ENCODE results near the gene TMPRSS9.

TMPRSS9 gene

DNA sequence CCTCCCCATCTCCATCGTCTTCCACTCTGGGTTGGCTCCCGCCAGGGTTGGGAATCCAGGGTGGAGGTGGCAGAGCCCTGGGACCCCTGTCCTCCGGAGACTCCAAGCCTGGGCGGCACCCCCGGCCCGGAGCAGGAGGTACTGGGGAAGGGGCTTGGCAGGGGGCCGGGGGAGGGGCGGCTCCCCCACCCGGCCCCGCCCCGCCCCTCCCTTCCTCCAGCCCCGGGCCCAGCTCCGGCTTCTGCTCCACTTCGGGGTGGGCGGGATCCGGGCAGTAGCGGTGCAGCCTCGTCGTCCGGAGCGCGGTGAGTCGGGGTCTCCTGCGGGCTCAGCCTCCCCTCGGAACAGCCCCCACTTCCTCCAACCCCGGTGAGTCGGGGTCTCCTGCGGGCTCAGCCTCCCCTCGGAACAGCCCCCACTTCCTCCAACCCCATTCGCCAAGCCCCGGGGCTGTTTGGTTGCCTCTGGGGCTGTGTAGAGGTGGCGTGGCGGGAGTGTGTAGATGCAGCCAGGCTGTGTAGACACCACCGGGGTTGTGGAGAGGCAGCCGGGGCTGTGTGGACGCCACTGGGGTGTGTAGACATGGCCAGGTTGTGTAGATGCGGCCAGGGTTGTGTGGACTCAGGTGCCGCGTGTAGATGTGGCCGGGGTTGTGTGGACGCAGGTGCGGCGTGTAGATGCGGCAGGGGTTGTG, at the start of gene TMPRSS9:
TSS of gene TMPRSS9 (plus strand) at position 274 of the 694 bp plus-strand sequence. CDS start 29,521 bp downstream, outside the sequence.
- no peak for DNase-seq

DNA sequence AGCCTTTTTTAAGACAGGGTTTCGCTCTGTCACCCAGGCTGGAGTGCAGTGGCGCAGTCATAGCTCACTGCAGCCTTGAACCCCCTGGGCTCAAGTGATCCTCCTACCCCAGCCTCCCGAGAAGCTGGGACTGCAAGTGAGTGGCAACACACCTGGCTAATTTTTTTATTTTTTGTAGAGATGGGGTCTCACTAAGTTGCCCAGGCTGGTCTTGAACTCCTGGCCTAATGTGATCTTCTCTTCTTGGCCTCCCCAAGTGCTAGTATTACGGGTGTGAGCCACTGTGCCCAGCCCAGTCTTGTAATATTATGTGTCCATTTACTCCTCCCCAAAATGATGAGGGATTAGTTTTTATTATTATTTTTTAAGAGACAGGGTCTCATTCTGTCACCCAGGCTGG, 49.0 kb upstream of the TMPRSS9 start:
- no peak for DNase-seq

DNA sequence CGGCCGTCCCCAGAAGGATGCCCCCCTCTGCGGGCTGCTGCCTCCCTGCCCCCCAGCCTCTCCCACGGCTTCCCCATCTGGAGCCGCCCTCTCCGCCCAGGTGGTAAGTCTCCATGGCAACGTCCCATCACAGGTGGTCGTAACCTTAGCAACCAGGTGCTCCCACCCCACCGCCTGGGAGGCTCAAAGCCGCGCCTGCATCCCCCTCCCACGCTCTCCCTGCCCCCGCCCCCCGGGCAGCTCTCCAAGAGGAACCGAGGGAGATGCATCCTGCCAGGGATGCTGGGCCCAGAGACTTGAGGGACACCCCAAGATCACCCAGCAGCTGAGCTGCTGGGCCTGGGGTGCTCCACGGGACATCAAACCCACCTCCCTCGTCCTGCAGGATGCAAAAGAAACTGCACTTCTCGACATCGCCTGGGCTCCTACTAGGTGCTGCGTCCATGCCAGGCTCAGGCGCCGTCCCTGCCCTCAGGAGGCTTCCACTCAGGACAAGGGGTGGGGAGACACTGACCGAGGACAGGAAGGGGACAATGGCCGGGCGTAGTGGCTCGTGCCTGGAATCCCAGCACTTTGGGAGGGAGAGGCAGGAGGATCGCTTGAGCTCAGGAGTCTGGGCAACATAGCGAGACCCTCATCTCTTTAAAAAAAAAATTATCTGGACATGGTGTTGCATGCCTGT, 47.1 kb upstream of the TMPRSS9 start:
- DNase-seq = no peak

DNA sequence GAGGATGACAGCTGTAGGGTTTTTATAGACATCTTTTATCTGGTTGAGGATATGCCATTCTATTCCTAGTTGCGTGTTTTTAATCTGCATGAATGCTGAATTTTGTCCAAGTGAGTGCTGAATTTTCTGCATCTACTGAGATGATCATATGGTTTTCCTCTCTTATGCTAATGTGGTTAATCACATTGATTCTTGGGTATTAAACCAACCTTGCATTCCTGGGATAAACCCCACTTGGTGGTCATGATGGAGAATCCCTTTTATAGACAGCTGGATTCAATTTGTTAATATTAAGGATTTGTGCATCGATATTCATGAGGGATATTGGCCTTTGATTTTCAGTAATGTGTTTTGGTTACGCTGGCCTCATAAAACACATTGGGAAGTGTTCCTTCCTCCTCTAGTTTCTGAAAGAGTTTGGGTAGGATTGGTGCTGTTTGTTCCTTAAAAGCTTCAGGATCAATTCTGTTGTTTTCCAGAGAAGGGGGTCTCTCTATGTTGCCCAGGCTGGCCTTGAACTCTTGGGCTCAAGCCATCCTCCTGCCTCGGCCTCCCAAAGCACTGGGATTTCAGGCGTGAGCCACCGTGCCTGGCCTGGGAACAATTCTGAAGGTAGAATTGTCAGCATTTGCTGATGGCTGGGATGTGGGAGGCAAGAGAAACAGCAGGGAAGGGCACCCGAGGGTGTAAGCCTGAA, 44.8 kb upstream of the TMPRSS9 start:
- DNase-seq = no peak

DNA sequence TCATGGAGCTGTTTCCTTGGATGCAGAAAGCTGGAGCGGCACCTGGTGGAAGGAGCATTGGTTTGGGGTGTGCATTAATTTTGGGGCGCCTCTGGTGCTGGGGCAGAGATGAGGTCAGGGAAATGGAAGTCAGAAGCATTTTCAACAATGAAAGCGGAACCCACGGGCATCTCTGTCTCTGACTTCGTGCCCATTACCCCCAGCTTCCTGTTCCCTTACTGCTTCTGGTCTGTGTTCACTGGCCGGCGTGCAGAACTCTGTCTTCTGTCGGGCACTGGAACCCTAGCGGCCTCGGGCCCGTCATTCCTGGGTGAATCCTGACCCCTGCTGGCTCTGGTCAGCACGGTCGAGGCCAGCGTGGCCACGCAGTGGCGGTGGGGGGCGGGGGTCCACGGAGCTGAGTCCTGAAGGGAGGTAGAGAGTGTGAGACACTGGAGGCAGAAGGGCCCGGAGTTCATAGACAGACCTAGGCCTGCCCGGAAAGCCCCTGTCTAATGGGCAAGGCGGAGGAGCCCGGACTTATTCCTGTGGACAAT, 44.2 kb upstream of the TMPRSS9 start:
- DNase-seq = no peak

DNA sequence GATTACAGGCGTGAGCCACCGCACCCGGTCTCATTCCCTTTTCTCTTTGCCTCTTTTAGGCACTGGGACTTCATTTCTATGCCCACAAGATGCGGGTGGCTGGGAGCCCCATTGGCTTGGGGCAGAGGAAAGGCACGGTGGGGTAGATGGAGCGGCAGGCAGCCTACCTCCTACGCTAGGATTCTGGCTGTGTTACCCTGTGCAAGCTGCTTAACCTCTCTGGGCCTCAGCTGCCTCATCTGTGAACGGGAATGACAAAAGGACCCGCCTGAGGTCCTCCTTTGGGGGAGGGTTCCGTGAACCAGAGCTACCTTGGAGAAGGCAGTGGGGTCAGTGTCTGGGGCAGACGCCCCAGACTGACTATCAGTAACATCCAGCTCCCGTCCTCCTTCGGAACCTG, 42.8 kb upstream of the TMPRSS9 start:
- DNase-seq = no peak

DNA sequence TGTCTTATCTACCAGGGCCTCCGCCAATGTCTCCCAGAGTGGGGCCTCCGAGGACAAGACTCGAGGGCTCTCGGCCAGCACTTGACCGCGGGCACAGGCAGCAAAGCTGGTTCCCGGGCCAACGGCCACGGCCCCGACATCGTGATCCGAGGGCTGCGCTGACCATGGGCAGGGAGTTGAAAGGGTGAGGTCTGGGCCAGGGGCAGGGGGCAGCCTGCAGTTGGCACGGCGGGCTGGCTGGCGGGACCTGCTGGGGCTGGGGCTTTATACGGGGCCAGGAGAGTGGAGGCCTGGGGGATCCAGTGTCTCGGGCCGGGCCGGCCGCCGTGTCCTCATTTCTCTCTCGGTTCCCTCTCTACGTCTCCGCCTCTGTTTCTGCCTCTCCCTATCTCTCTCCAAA, 42.3 kb upstream of the TMPRSS9 start:
- DNase-seq = no peak

DNA sequence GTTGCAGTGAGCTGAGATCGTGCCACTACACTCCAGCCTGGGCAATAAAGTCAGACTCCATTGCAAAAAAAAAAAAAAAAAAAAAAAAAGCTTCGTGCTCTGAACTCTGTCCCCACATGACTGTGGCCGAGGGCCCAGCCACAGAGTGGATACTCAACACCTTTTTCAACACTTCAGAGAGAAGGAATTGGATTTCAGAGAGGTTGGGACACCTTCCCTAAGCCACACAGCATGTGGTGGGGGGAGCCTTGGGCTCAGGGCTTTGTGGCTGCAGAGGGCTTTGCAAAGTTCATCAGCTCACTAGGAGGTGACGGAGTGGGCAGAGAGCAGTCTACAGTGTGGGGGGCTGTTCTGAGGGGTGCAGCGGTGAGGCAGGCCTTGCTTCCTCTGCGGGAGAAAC, 41.1 kb upstream of the TMPRSS9 start:
- no peak for DNase-seq

DNA sequence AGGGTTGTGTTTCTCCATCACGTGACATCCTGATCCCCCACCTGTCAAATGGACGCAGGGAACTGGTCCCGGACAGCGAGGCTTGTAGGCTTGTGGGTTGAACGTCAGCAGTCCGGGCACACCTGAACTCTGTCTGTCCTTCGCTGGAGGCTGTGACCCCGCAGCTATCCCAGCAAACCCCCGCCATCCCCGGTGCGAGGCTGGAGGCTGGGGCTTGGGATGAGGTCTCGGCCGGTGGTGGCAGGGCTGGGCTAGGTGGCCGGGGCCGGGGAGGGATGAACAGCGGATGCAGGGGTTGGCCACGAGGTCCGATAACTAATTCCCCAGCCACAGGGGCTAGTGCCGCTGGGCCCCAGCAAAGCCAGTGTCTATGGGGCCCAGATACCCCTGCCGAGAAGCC, 40.5 kb upstream of the TMPRSS9 start:
- DNase-seq = no peak

DNA sequence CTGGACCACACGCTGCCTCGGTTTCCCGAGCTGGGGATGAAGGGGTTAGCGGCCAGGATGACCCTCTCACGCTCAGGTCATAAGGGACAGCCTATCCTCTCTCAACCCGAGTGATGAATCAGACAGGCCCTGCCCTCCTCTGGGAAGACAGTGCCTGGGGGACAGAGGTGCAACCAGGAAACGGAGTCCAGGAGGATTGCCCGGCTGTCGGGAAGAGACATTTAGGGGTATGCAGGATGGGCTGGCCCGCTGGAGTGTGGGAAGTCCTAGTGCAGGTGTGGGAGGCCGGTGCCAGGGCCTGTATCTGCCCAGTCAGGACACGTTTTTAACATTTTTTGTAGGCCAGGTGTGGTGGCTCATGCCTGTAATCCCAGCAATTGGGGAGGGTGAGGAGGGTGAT, 40.0 kb upstream of the TMPRSS9 start:
- DNase-seq = no peak

DNA sequence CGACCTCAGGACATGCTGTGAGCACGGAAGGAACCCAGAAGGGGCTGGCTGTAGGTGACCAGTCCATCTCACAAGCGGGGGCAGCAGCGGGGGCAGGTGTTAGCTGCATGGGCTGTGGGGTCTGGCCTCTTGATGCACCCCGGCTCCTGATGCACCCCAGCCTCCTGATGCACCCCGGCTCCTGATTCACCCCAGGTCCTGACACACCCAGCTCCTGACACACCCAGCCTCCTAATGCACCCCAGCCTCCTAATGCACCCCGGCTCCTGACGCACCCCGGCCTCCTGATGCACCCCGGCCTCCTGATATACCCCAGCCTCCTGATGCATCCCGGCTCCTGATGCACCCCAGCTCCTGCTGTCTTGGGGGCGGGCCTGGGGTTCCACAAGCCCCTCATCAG, 39.1 kb upstream of the TMPRSS9 start:
- DNase-seq = no peak

DNA sequence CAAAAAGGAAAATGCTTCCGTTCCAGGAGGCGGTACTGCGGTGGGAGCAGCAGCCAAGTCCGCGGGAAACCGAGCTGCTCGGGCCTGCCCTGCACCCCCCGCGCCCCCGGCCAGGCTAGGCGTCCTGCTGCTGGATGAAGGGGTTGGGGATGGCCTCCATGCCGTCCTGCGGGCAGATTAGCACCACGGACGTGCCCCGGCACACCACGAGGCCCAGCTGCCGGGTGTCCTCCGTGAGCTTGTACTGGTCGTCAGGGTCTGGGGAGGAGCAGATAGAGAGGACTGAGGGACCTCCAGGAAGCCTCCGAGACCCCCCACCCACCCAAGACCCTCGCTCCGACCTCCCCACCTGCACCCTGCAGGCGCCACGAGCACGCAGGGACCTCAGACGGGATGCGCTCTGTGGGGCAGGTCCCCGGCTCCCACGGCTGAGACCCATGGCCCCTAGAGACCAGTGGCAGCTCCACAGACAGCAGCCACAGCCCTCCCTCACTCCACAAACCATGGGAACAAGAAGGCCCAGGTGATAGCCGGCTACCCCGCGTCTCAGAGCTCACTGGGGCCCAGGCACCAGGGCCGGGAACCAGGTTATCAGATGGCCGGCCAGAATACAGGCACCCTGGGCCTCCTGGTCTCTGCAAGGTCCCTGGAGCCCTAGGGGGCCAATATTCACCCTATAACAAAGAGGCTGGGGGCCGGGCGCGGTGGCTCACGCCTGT, 38.3 kb upstream of the TMPRSS9 start:
- no peak for DNase-seq

DNA sequence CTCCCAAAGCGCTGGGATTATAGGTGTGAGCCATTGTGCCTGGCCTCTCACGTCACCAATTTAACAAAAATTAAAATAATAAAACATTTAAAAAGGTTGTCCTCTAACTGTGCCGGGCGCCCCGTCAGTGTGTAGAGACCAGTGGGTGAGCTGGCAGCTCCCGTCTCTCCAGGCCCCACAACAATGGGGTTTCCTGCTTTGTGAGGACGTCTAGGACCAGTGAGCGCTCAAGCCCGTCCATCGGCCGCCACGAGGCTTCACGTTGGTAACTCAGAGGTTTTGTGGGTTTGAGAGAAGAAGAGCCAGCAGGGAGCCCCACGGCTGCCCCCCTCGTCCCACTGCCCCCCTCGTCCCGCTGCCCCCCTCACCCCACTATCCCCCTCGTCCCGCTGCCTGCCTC, 36.4 kb upstream of the TMPRSS9 start:
- DNase-seq = no peak

DNA sequence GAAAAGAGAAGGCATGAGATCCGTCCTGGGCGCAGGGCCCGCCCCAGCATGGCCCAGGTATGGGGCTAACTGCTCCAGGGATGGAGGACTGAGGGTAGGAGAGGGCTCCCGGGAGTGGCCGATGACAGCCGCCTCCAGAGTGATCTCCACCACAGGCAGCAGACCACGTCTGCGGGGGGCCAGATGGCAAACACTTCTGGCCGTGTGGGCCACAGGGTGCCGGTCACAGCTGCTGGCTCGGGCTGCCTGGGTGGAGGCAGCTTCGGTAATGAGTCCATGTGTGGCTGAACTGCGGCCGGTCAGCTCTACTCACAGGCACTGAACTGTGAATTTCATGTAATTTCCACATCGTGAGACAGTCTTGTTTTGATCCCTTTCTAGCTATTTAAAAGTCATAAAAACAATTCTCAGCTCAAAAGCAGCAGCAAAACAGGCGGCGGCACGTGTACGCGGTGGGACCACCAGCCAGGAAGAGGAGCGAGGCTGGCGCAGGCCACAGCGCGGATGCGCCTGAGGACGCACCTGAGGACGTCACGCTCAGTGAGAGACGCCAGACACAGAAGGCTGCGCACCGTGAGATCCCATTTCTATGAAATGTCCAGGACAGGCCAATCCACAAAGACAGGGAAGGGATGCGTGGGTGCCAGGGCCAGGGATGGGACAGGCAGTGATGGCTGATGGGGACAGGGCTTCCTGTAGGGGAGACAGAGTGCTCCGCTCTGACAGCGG, 35.7 kb upstream of the TMPRSS9 start:
- no peak for DNase-seq

DNA sequence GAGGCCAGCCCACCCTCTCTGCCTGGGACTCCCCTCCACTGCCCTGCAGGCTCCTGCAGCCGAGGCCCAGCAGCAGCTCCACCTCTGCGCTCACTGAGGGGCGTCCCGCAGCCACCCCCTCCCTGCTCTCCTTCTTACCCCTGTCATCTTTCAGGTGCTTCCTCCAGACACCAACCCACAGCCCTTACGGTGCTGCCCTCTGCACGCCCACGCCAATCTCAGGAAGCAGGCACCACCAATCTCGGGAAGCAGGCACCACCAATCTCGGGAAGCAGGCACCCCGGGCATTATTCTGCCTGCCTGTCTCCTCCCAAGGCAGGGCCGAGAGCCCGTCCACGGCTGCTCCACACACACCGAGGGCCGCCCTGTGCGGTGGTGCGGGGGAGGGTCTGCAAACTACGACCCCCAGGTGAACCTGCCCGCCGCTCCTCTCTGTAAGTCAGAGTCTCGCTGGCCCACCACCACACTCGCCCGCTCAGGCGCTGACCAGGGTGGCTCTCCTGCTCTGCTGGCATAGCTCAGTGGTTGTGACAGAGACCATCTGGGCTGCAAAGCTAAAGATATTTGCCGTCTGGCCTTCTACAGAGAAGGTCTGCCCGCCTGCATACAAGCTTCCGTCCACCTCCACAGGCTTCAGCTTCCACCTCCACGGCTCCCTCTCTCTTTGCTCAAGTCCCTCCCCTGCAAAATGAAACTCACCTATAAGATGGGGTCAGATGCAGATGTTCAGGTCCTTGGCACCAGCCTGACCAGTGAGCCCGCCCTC, 34.6 kb upstream of the TMPRSS9 start:
- DNase-seq = no peak

DNA sequence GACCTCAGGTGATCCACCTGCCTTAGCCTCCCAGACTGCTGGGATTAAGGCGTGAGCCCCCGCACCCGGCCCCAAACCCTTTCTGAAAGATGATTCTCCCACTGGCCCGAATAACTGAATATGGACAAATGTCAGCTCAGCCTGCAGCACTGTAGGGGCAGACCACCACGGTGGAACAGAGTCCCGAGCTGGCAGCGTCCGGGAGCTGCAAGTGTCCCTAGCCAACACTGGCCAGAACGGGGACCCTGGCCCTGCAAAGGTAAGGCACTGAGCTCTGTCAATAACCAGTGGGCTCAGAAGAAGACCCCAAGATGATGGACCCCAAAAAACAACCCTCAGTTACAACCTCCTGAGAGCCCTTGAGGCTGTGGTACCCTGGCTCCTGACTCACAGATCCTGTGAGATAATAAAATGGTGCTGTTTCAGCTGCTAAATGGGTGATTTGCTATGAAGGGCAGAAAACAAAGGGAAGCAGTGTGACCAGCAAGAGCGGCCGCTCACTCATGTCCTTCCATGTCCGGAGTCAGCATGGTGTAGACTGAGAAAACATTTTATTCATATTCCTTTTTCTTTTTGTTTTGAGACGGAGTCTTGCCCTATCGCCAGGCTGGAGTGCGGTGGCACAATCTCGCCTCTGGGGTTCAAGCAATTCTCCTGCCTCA, 33.2 kb upstream of the TMPRSS9 start:
- no peak for DNase-seq

DNA sequence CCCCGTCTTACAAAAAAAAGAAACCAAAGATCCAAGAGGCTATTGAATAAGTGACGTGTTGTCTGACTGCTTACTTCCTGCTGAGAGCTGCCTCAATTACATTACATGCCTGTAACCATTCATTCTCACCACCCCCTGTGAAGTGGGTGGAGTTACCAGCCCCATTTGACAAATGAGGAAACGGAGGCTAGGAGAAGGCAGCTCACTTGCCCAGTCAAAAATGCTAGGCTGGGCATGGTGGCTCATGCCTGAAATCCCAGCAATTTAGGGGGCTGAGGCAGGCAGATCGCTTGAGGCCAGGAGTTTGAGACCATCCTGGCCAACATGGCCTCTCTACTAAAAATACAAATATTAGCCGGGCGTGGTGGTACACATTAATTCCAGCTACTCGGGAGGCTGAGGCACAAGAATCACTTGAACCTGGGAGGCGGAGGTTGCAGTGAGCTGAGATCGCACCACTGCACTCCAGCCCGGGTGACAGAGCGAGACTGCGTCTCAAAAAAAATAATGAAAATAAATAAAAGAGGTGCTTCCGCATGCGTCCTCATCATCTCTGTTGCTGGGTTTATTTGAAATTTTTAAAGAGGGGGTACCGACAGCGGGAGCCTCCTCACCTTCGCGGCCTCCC, 32.2 kb upstream of the TMPRSS9 start:
- DNase-seq = peak; percentile 46 to 75

DNA sequence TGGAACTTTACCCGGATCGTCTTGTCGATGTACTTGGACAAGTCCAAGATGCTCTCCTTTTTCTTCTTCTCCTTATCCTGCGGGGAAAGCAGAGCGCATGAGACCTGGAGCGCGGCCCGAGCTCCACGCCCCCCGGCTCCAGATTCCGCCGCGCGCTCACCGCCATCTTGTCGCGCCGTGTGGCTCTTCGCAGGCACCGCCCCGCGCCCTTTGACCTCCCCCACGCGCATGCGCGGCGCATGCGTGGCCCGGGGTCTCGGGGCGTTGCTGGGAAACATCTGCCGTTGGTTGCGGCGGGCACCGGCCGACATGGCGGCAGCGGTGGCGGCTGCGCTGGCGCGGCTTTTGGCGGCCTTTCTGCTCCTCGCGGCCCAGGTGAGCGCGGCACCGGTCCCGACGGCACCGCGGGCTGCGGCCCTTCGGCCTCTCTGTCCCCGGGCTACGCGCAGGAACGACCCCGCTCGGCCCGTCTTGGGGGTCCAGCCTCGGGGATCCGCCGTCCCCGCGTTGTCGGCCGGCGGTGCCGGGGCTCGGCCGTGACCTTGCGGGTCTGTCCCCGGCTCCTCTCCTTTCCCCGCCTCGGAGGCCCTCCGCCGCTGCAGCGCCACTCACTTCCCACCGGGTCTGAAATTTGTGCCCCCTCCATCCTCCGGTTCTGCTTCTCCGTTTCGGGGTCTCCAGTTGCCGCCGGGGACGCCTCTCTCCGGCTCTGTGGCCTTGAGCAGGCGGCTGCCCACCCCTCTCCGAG, 31.5 kb upstream of the TMPRSS9 start, which contains the start of the genes LSM7 and SPPL2B:
TSS of gene LSM7 (minus strand) at position 186 of the 748 bp plus-strand sequence. CDS start at position 166, 20 bp downstream.
TSS of gene SPPL2B (plus strand) at position 284 of the 748 bp plus-strand sequence. CDS start at position 310, 26 bp downstream.
- peak; percentile 90 for DNase-seq

DNA sequence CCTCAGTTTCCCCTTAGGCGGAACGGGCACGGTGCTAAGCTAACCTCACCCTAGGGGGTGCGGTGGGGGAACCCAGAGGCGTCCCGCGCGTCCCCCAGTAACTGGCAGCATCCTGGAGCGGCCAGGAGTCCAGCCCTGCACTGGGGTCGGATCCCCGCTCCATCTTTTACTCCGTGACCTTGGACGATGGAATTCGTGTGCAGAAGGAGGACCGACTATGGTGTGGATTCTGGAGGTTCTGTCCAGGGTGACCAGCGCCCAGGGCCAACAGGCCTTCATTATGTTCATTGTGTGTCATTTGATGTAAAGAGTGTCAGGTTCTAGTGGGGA, 31.0 kb upstream of the TMPRSS9 start:
- no peak for DNase-seq

DNA sequence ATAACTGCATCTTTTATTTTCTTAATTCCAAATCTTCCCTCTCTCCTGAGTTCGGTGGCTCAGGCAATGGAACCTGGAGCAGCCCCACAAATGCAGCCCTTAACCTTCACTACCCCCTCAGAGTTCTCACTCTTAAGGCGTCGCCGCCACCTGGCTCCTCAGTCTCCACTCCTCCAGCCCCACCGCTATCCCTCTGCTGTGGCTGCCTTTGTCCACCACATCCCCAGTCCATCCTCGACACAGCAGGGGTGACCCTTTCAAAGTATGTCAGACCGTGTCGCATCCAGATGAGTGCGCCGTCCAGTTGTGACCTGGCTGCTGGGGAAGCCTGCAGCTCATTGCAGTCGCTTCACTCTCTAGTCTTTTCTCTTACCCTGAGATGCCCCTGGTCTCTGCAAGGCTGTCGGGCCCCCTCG, 30.6 kb upstream of the TMPRSS9 start:
- DNase-seq = no peak
